Nephron (organoid): ENCODE data around the gene MTARC1.

Source experiments
- H3K27ac Mint-ChIP-seq, 3 experiments: 2 replicates each; pipeline ENCODE4 v1.8.0; 2020; ENCODE audit warnings: mixed read lengths in 3 of 3, mild to moderate bottlenecking in 2 of 3, moderate library complexity in 1 of 3
- H3K27me3 Mint-ChIP-seq: 2 replicates; pipeline ENCODE4 v1.8.0; 2021; ENCODE audit warnings: low read depth, mild to moderate bottlenecking, moderate library complexity, mixed read lengths
- H3K36me3 Mint-ChIP-seq: 2 replicates; pipeline ENCODE4 v1.8.0; 2020; ENCODE audit warnings: low read depth, mixed read lengths
- H3K4me1 Mint-ChIP-seq: 2 replicates; pipeline ENCODE4 v1.8.0; 2020; ENCODE audit warnings: mixed read lengths
- H3K4me3 Mint-ChIP-seq, 3 experiments: 2 replicates each; pipeline ENCODE4 v1.8.0; 2020; ENCODE audit warnings: mild to moderate bottlenecking in 3 of 3, mixed read lengths in 3 of 3, moderate library complexity in 2 of 3
- H3K9me3 Mint-ChIP-seq: 2 replicates; pipeline ENCODE4 v1.8.0; 2020; ENCODE audit warnings: mixed read lengths
- TF ChIP-seq, protein P1 (sequence below), 3 experiments: fragments of 200-600 bp; sonication (generic); IDR thresholded peaks; one replicate each; pipeline ENCODE4 v1.5.0; 2021; ENCODE audit warnings: antibody characterized with exemption in 3 of 3; ENCODE audit not compliant: unreplicated experiment in 3 of 3

Gene MTARC1

DNA sequence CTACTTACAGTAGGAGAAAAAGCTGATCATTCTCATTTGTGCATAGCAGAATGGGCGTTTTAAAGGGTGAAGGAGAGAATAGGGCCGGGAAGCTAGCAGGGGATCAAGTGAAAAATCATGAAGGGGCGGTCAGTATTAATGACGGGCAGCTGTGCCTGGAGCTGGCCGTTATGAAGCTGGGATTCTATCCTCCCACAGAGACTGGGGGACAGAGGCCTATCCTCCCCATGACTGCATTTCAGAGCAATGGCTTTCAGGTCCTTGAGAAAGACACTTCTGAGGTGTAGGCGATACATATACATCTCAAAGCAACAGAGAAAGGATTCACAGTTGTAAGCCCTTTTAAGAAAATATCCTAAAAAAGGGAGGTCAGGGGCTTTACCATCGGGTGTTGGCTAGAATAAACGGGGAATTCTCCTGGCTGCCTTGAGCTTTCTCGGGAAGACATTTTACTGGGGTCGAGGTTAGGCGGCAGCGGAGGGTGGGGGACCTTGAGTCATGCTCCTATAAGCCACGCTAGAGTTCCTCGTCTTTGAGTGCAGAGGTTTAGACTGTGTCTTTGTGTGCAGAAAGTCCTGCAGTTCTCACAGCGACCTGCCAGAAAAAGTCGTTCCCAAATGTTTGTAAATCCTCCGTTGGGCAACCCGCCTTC lies 39.1 kb upstream of the MTARC1 start:
- H3K27ac Mint-ChIP-seq, result peak overlapping the region; percentile 89 to 92 (median 92)
- H3K27me3 Mint-ChIP-seq, result peaks cover 5% of the 10 kb centered on the region
- H3K4me3 Mint-ChIP-seq, result peak overlapping the region; percentile 93 to 97 (median 95)
- H3K36me3 Mint-ChIP-seq, result no peaks in the 10 kb centered on the region
- no peaks in the 10 kb centered on the region for H3K9me3 Mint-ChIP-seq
- H3K4me1 Mint-ChIP-seq, result peaks cover 40% of the 10 kb centered on the region
- TF ChIP-seq, protein P1, sequence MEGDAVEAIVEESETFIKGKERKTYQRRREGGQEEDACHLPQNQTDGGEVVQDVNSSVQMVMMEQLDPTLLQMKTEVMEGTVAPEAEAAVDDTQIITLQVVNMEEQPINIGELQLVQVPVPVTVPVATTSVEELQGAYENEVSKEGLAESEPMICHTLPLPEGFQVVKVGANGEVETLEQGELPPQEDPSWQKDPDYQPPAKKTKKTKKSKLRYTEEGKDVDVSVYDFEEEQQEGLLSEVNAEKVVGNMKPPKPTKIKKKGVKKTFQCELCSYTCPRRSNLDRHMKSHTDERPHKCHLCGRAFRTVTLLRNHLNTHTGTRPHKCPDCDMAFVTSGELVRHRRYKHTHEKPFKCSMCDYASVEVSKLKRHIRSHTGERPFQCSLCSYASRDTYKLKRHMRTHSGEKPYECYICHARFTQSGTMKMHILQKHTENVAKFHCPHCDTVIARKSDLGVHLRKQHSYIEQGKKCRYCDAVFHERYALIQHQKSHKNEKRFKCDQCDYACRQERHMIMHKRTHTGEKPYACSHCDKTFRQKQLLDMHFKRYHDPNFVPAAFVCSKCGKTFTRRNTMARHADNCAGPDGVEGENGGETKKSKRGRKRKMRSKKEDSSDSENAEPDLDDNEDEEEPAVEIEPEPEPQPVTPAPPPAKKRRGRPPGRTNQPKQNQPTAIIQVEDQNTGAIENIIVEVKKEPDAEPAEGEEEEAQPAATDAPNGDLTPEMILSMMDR (IDR thresholded peaks at IDR 0.05; ENCODE audit: unreplicated experiment in 3 of 3), result no peak

DNA sequence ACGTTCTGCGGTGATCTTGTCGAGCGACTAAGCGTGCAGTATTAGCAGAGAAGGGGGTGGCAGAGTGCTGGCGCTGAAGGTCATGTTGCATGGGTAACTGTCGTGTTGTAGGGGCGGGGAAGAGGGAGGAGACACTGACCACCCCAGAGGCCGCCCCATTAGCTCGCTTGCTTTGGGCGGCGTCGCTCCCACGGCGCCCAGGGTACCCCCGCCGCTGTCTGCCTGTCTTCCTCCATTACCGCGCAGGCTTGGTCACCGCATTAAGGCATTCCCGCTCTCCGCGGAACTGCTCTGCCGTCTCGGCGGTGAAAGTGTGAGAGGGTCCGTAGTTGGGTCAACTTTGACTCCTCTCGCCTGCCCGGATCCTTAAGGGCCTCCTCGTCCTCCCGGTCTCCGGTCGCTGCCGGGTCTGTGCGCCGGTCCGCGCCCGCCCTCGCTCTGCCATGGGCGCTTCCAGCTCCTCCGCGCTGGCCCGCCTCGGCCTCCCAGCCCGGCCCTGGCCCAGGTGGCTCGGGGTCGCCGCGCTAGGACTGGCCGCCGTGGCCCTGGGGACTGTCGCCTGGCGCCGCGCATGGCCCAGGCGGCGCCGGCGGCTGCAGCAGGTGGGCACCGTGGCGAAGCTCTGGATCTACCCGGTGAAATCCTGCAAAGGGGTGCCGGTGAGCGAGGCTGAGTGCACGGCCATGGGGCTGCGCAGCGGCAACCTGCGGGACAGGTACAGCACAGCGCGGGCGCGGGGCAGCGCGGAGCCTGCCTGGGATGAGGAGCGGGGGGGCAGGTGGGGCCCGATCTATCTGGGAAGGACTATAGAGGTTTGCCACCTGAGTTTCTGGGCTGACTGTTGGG lies 38.4 kb upstream of the MTARC1 start, which contains the start of gene MTARC2:
MTARC2 (plus strand) TSS at position 234 of the 846 bp plus-strand sequence; CDS start at position 444, 210 bp downstream.
- peak within 1 kb of the TSS; percentile 93 to 97 (median 95) for H3K4me3 Mint-ChIP-seq
- H3K36me3 Mint-ChIP-seq, result no peaks in the 10 kb centered on the region
- H3K4me1 Mint-ChIP-seq, result peaks cover 40% of the 10 kb centered on the region
- peaks cover 5% of the 10 kb centered on the region for H3K27me3 Mint-ChIP-seq
- peak within 1 kb of the TSS; percentile 89 to 92 (median 92) for H3K27ac Mint-ChIP-seq
- no peaks in the 10 kb centered on the region for H3K9me3 Mint-ChIP-seq
- TF ChIP-seq, protein P1 (IDR thresholded peaks at IDR 0.05; ENCODE audit: unreplicated experiment in 3 of 3), result no peak

DNA sequence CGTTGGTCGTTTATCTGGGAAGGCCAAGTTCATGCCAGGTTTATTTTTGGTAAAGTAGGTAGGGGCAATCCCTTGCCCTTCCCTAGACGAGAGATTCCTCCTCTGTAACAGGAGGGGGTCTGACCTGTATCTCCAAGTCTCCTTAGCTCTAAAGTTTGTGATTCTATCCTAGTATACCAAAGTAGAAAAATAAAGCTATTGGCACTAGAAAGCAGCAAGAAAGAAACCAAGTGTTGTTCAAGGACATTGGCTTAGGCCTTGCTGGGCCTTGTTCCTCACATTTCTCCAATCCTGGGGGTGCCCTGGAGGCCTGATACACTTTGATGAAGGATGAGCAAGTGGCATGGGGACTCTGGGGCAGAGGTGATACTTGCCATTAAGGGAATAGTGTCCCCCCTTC lies 37.8 kb upstream of the MTARC1 start:
- Mint-ChIP-seq H3K27ac (peak overlapping the region; percentile 58 to 89 (median 81)), H3K36me3 (no peaks in the 10 kb centered on the region), H3K4me3 (peak overlapping the region; percentile 91 to 96 (median 93))

DNA sequence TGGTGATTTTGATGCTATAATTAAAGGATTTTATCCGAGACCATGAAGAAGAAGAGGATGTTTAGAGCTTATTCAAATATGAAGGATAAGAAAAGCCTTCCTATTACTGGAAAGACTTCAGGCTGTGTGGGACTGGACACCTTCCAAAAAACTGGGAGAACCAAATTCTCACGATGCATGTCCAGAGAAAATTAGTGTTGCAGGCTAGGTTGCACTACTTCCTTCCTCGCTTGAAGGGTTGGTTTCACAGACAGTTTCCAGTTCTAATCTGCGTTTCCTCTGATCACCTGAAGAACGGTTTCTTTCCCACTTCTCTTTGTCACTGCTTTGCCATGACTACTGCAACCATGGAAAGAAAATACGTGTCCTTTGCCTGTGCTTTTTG lies 36.6 kb upstream of the MTARC1 start:
- Mint-ChIP-seq H3K4me3 (peak overlapping the region in 2 of 3 experiments; percentile 91 to 96), H3K9me3 (no peaks in the 10 kb centered on the region), H3K27ac (peak overlapping the region in 2 of 3 experiments; percentile 77 to 89), H3K4me1 (peaks cover 50% of the 10 kb centered on the region), H3K36me3 (peaks cover 5% of the 10 kb centered on the region), H3K27me3 (peaks cover 2% of the 10 kb centered on the region)
- TF ChIP-seq, protein P1 (IDR thresholded peaks at IDR 0.05; ENCODE audit: unreplicated experiment in 3 of 3), result no peak

More for the DNA sequence above, 37.8 kb upstream of the MTARC1 start:
- TF ChIP-seq, protein P1 (IDR thresholded peaks at IDR 0.05; ENCODE audit: unreplicated experiment in 3 of 3), result no peak
- Mint-ChIP-seq H3K27me3 (peaks cover 5% of the 10 kb centered on the region), H3K4me1 (peaks cover 41% of the 10 kb centered on the region), H3K9me3 (no peaks in the 10 kb centered on the region)

DNA sequence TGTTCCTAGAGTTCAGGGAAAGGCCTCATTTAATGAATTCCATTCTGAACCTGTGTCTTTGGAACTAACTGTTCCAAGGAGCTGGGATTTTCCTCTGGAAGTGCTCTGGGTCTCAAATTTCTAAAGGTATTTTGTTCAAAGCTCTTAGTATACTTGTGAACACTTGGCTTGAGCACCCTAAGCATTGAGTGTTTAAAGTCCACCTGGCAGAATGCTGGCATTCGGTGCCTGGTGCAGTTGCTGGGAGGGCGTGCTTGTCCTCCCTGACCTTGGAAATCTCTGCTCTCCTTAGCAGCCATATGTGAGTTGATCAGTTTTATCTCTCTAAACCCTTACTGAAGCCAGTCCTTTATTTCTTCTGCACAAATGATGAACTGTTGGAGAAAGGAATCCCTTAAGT lies 35.6 kb upstream of the MTARC1 start:
- H3K9me3 Mint-ChIP-seq, result no peaks in the 10 kb centered on the region
- peaks cover 11% of the 10 kb centered on the region for H3K36me3 Mint-ChIP-seq
- no peaks in the 10 kb centered on the region for H3K27me3 Mint-ChIP-seq
- TF ChIP-seq, protein P1 (IDR thresholded peaks at IDR 0.05; ENCODE audit: unreplicated experiment in 3 of 3), result no peak
- H3K4me3 Mint-ChIP-seq, result peak overlapping the region; percentile 3 to 96 (median 91)
- peak overlapping the region; percentile 9 to 89 (median 38) for H3K27ac Mint-ChIP-seq
- peaks cover 50% of the 10 kb centered on the region for H3K4me1 Mint-ChIP-seq
